Stimulated activated CD8-positive, alpha-beta memory T cell treated with anti-CD3 and anti-CD28 coated beads, Interleukin-12 subunit alpha, Interleukin-12 subunit beta, amount 100 ng/mL, for 24 hours (primary cell): ENCODE data around the gene JAZF1.

Experiments
- DNase-seq: peaks from one replicate; pipeline ENCODE4 v3.0.0-alpha.2; 2020; ENCODE audit errors: extremely low read depth

The JAZF1 gene

GRCh38 chr7:28191751-28192150 is 11.2 kb upstream of the JAZF1 start:
- DNase-seq, result no peak

- no peak for DNase-seq
Measured at GRCh38 chr7:28191184-28191583, 10.6 kb upstream of the JAZF1 start.

GRCh38 chr7:28190077-28190710 is 9.6 kb upstream of the JAZF1 start:
- no peak for DNase-seq

- DNase-seq, result no peak
Measured at GRCh38 chr7:28187012-28187411, 6.4 kb upstream of the JAZF1 start.

- no peak for DNase-seq
Measured at GRCh38 chr7:28183627-28184026, 3.0 kb upstream of the JAZF1 start.

GRCh38 chr7:28182071-28182471 is 1.5 kb upstream of the JAZF1 start:
- DNase-seq, result no peak

- no peak for DNase-seq
Measured at GRCh38 chr7:28181416-28181815, 821 bp upstream of the JAZF1 start.

GRCh38 chr7:28180031-28180363 is 598 bp downstream of the JAZF1 start:
- DNase-seq, result no peak

GRCh38 chr7:28179120-28180030 is 1.2 kb downstream of the JAZF1 start:
- no peak for DNase-seq

GRCh38 chr7:28178599-28178998 is 2.0 kb downstream of the JAZF1 start:
- no peak for DNase-seq

- DNase-seq, result no peak
Measured at GRCh38 chr7:28177836-28178235, 2.8 kb downstream of the JAZF1 start.

- no peak for DNase-seq
Measured at GRCh38 chr7:28176645-28177044, 4.0 kb downstream of the JAZF1 start.

GRCh38 chr7:28176174-28176573 is 4.4 kb downstream of the JAZF1 start:
- no peak for DNase-seq

GRCh38 chr7:28174901-28175661 is 5.5 kb downstream of the JAZF1 start:
- DNase-seq, result no peak

GRCh38 chr7:28174442-28174841 is 6.2 kb downstream of the JAZF1 start:
- DNase-seq, result no peak

- DNase-seq, result no peak
Measured at GRCh38 chr7:28173531-28173930, 7.1 kb downstream of the JAZF1 start.

GRCh38 chr7:28172958-28173357 is 7.6 kb downstream of the JAZF1 start:
- DNase-seq, result no peak

GRCh38 chr7:28170701-28171100 is 9.9 kb downstream of the JAZF1 start:
- no peak for DNase-seq

- DNase-seq, result no peak
Measured at GRCh38 chr7:28169230-28169629, 11.4 kb downstream of the JAZF1 start.

- DNase-seq, result no peak
Measured at GRCh38 chr7:28168393-28169158, 12.0 kb downstream of the JAZF1 start.

- DNase-seq, result no peak
Measured at GRCh38 chr7:28166982-28167715, 13.4 kb downstream of the JAZF1 start.
